Endothelial cell of umbilical vein (primary cell): Measurements from ENCODE around the gene EIF2D.

Experiments used
- CTCF ChIP-seq, 2 donors: IDR thresholded peaks; 1 replicate in 1 of 2; 2 replicates in 1 of 2; pipeline ENCODE4 v1.5.1; 2011; ENCODE audit warnings: low read length in 2 of 2, mild to moderate bottlenecking in 2 of 2, moderate library complexity in 2 of 2, control low read depth in 1 of 2, inconsistent platforms in 1 of 2, low read depth in 1 of 2; ENCODE audit not compliant: insufficient read depth in 1 of 2; ENCODE audit errors: extremely low read depth in 1 of 2
- EZH2 ChIP-seq: IDR thresholded peaks from 2 replicates; pipeline ENCODE4 v1.6.1; 2012; ENCODE audit warnings: borderline replicate concordance, low read depth, mild to moderate bottlenecking, moderate library complexity, low read length, inconsistent platforms; ENCODE audit not compliant: severe bottlenecking
- FOS ChIP-seq: IDR thresholded peaks from 2 replicates; pipeline ENCODE4 v1.6.1; 2011; ENCODE audit warnings: mild to moderate bottlenecking, low read length, moderate library complexity, borderline replicate concordance; ENCODE audit not compliant: insufficient read depth
- GATA2 ChIP-seq: IDR thresholded peaks from 2 replicates; pipeline ENCODE4 v1.7.0; 2011; ENCODE audit warnings: low read depth, mild to moderate bottlenecking, moderate library complexity, mixed read lengths, low read length; ENCODE audit not compliant: insufficient read length, insufficient read depth
- MAX ChIP-seq: IDR thresholded peaks from 2 replicates; pipeline ENCODE4 v1.6.1; 2011; ENCODE audit not compliant: insufficient read depth, insufficient read length
- MYC ChIP-seq: IDR thresholded peaks from one replicate; pipeline ENCODE4 v1.6.1; 2011; ENCODE audit warnings: mild to moderate bottlenecking, low read depth, low read length
- POLR2A ChIP-seq: IDR thresholded peaks from 2 replicates; pipeline ENCODE4 v1.6.1; 2012; ENCODE audit warnings: low read depth, mild to moderate bottlenecking, control low read depth, low read length
- POLR2AphosphoS5 ChIP-seq: IDR thresholded peaks from 2 replicates; pipeline ENCODE4 v1.6.1; 2012; ENCODE audit warnings: low read depth, mild to moderate bottlenecking, control low read depth, low read length, moderate library complexity; ENCODE audit not compliant: insufficient read depth

- TF ChIP-seq CTCF (IDR thresholded peaks at IDR 0.05; ENCODE audit: extremely low read depth in 1 of 2, insufficient read depth in 1 of 2, low read depth in 1 of 2, low read length in 2 of 2) (no peak), GATA2 (no peak), POLR2A (no peak), MAX (no peak), POLR2AphosphoS5 (no peak), FOS (no peak), EZH2 (no peak), MYC (no peak)
These were observed 39.4 kb downstream of the EIF2D start for GRCh38 chr1:206572835-206573234.
